Activated T-helper 9 cell treated with anti-CD3 and anti-CD28 coated beads, Interleukin-2, amount 50 U/mL, for 16 hours (primary cell): ENCODE data around the gene TCERG1L.
"Not testable (repeated sequence)": the region's sequence is repeated elsewhere in the genome, so short reads cannot be mapped to it uniquely, and the experiment has no call there.

Experiments
- DNase-seq: peaks from one replicate; pipeline ENCODE4 v3.0.0-alpha.2; 2020; ENCODE audit warnings: low read depth

Gene TCERG1L, protein sequence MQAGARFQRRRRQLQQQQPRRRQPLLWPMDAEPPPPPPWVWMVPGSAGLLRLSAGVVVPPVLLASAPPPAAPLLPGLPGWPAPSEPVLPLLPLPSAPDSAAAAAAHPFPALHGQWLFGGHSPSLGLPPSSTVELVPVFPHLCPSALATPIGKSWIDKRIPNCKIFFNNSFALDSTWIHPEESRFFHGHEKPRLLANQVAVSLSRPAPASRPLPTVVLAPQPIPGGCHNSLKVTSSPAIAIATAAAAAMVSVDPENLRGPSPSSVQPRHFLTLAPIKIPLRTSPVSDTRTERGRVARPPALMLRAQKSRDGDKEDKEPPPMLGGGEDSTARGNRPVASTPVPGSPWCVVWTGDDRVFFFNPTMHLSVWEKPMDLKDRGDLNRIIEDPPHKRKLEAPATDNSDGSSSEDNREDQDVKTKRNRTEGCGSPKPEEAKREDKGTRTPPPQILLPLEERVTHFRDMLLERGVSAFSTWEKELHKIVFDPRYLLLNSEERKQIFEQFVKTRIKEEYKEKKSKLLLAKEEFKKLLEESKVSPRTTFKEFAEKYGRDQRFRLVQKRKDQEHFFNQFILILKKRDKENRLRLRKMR

DNA sequence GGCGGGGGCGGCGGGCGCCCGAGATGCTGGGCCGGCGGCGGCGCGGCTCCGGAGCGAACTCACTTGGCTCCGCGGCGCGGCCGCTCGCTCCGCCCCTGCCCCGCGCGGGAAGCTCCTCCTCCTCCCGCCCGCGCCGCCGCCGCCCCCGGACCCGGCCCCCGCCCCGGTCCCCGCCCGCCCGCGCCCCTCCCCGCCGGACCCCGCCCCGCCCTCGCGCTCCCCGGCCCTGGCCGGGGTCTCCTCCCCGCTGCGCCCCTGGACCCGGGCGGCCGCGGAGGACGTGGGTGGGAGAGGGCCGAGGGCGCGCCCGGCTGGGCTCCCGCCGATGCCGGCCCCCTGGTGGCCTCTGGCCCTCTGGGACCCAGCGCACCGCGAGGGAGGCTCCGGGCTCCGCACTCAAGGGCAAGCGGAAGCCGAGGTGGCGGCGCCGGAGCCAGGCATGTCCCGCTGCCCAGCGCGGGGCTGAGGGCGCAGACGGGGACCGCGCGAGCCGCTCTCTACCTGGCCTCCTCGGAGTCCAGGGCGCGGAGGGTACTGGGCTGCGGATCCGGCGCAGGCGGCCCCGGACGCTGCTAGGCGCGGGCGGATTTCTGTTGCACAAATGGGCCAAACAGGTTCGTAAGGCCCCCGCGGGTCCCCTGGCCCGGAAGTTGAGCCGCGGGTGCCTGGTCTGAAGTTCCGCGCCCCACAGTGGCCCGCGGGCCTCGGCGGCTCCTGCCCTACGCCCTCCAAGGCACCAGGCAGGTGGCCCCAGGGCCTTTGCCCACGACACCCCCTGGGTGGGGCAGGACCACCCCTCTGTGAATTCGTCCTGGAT is at the start of gene TCERG1L:
Gene TCERG1L, minus strand, starts transcription at position 61 of the 817 bp plus-strand sequence. CDS start 86 bp downstream, outside the sequence.
- no peak for DNase-seq

DNA sequence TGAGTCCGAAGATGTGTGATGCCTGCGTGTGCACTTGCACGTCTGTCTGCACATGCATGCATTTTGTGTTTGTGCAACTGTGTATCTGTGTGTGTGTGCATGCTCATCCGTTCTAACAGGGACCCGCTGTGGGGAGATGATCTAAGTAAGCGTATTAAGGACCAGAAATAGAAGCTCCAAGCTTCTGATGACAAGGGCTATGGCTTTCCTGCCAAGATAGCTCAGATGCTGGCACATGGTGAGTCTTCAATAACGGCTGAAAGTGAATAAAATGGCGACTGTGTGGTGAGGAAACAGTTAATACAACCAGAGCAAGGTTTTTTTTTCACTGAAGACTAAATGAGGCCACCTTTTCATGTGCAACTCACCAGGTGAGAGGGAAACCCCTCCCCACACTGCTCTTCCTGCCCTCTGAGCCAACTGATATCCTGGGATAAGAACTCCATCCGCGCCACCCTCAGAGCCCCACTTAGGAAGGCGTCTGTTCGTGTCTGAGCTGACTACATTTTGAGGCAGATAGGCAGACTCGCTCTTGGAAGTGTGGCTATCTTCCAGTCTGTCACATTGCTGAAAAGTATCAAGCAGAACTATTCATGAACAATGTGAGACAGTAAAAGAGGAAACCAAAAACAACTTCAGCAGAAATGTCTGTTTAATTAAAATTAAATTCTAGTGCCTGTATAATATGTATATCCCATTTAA is 47.4 kb upstream of the TCERG1L start:
- no peak for DNase-seq

DNA sequence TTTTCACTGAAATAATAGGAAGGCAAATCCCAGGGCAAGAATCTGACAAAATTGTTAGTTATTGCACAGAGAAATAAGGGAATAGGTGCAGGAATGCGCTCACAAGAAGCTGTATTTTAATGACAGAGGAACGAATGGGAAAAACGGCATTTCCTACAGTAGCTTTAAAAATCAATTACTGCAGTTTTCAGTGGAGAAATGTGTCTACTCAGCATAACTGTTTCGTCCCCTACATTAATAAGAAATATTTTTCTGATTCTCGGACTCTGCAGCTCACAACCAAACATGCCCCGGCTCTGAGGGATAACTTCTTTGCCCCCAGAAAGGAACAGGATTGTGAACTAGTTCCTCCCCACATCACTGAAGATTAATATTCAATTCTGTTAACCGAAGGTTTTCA is 44.9 kb upstream of the TCERG1L start:
- no peak for DNase-seq

DNA sequence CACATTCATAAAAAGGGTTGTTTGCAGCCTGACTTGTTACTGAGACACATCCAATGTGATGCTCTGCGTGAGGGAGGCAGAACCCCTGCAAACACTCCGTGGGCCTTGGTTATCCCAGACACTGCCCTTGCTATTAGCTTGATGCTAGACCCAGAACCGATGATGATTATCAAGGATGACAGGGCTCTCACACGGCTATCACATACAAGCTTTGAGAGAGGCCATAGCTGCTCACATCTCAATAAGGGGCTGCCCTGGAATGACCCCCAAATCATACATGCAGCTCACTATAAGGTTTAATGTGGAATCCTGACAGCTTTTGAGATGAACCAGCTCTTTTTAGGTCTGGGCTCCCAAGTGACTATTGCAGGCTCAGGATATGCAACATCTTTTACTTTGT is 44.4 kb upstream of the TCERG1L start:
- DNase-seq = no peak

DNA sequence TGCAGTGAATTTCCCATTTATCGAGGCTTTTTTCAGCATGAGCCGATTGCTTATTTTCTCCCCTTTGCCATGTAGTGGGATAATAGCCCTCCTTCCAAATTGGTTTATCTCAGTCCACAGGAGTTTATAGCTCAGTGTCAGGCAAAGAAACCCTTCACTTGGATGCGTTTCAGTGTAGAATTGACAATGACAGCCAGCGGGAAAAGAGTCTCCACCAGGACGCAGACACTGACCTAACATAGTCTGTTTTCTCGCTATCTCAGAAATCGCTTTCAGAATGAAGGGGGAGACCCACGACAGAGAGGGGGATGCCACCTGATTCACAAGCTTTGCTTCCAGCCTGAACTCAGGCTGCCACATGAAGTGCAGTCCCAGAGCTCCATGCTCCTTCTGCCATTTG is 43.5 kb upstream of the TCERG1L start:
- no peak for DNase-seq

DNA sequence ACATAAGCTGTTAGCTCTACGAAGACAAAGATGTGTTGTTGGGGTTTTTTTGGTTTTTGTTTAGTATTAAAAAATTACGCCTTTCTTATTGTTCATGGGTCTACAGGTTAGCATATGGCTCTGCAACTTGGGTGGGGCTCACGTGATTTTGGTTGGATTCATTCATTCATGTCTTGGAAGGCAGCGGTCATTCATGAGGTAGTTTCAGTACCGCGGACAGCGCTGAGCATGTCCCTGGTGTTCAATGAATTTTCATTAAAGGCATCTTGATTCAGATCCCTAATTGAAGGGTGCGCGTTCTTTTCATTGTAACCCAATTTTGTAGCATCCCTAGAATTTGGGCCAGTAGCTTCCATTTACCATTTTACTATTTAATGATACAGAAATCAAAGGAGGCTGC is 42.9 kb upstream of the TCERG1L start:
- DNase-seq = no peak

DNA sequence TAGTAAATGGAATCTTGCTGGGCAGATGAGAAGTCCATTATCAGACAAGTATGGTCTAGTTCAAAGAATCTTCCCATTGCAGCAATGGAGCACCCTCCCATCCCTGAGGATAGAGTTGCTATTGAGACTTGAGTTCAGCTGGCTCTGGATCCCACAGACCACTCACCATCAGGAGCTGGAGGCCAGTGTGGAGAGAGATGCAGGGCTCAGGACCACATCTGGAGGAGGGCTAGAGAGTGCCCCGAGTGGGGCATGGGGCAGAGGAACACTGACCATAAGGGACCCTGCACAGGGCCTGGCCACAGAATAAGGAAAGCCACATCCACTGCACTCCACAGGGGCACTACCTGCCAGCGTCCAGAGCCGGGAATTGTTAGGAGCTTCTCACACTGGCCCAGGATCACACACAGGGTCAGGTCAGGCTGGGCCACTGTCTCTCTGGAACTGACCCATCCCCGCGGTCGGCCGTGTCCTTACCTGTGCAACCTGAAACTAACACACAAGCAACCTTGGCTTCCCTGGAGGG is 41.3 kb upstream of the TCERG1L start:
- DNase-seq = no peak

DNA sequence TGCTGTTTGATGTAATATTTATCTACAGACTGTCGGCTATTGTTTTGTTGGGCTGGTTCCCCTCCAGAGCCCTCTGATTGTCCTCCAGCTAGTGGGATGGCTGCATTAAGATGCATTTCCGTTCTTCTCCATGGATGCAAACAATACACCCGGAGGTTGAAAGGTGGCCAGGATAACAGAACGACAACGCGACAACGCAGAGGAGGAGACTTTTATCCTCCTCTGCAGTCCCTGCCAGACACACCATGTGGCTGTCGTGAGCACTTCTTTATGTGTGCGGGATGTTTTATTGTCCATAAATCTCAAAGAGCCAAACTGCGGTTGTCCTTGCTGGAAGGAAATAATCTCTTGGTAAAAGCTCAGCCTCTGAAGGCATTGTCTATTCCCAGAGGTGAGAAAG is 39.1 kb upstream of the TCERG1L start:
- no peak for DNase-seq

DNA sequence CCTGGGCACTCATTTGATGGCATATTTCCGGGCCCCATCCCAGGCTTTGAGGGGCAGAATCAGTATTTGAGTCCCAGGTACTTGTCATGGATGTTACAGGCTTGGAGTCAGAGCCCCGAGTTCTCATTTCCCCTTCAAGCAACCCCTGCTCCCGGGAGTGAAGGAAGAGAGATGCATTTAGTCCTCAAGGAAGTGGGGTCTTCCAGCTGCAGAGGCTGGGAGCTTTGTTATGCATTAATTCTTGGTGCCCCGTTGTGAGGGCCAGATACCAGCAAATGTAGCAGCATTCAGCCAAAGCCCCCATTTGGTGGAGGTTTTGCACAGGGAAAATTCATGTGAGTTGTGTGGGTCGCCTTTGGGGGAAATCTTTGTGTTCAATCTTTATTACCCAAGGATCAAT is 38.7 kb upstream of the TCERG1L start:
- DNase-seq = no peak

DNA sequence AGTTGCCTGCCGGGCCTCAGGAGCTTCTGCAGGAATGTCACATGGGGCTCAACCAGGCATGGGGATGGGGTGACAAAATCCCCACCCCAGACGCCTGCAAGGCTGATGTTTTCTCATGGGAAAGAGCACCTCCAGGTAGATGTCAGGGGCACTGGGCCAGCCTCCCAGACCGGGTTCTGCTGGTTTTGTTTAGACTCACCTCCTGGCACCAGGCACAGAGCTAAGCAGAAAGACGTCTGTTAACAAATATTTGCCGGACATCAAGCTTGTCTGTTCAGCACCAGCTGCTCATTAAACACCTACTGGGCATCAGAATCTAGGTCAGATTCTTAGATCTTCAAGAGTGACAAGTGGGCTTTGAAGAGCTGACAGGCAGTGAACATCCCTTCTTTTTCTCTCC is 34.9 kb upstream of the TCERG1L start:
- no peak for DNase-seq

DNA sequence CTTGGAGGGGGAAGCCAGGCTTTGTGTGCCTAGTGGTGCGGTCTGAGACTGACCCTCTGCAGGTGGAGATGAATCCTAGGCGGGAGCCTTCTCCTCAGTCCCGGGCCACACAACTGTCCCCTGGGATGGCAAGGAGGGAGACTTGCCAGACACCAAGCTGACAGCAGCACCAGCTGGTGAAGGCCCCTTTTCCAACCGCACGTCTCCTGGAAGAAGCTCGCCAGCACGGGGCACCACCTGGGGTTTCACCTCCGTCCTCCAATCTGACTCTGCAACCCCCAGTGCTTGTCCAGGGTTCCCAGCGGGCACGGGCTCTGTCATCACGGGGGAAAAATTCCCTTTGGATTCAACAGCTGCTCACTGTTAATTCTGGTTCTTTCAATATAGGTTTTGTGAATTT is 34.2 kb upstream of the TCERG1L start:
- no peak for DNase-seq

DNA sequence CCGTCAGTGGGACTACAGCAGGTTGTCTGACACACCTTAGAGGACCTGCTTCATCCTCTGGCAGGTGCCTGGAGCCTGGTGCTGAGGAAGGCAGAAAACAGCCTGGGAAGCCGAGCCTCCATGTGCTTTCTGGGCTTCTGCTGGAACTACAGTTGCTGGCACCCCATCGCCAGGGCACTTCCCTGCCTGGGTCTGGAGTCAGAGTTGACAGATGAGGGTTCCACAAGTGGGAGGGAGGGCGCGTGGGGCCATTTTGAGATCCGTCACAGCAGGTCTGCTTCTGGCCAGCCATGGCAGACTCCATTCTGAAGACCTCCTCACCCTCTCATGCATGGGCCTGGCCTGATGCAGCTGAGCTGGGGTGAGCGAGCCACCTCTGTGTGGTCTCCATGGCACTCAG is 33.2 kb upstream of the TCERG1L start:
- no peak for DNase-seq

DNA sequence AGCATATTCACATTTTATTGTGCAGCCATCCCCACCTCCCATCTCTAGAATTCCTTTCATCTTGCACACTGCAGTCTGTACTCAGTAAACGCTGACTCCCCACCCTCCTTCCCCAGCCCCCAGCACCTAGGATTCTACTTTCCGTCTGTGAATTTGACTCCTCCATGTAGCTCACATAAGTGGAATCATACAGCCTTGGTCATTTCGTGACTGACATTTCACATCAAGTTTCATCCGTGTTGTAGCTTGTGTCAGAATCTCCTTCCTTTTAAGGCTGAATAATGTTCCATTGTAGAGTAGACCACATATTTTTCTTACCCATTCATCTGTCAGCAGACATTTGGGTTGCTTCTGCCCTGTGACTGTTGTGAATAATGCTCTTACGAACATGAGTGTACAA is 26.2 kb upstream of the TCERG1L start:
- no peak for DNase-seq

DNA sequence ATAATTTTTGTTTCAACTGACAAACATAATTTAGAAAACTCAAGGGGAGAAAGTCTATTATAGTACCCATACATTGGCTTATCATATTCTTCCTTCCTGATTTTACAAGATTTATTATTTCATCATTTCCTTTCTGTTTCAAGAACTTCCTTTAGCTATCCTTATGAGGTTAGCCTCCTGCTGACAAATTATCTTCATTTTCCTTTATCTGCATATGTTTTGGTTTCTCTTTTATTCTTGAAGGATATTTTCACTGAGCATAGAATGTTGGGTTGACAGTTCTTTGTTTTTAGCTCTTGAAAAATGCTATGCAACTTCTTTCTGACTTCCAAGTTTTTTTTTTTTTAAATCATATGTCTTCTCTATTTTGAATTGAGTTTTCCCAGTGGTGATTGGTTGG is 21.3 kb upstream of the TCERG1L start:
- no peak for DNase-seq

DNA sequence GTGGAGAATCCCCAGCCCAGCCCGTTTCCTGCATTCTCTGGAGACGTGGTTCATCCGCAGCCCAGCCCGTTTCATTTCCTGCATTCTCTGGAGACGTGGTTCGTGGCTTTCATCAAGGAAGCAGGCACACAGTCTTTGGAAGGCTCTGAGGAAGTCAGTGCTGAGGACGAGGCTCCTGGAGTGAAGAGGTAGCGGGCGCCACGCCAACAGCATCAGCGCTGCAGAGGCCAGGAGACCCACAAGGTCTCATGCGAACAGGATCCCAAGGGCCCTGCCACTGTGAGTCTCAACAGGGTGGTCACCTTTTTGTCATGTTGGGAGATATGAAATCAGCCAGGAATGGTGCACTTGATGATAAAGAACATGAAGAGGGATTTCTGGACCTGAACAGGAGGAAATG is 12.4 kb upstream of the TCERG1L start:
- no peak for DNase-seq

DNA sequence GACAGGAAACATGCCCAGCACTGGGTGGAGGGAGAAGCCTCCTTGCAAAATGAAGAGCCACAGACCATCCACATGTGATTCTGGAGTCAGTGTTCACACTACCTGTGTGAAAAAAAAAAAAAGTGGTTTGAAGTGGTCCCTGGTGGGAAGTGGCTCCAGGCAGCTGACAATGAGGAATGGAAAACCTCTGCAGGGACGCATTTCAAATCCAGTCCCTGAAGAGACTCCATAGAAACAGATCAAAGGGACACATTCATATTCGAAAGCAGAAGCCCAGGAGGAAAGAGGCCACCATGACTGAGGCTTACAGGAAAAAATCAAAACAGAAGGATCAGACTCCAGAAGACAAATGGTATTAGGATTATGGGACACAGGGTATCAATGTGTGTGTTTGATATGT is 11.5 kb upstream of the TCERG1L start:
- no peak for DNase-seq

DNA sequence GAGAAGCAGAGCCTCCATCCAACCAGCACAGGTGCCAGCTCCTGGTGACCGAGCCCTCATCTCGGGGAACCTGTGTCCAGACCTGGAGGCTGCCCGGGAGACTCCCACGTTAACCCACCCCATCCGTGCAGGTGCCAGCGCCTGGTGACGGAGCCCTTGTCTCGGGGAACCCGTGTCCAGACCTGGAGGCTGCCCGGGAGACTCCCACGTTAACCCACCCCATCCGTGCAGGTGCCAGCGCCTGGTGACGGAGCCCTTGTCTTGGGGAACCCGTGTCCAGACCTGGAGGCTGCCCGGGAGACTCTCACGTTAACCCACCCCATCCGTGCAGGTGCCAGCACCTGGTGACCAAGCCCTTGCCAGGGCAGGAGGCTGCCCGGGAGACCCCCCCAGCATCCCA is 11.1 kb upstream of the TCERG1L start:
- not testable (repeated sequence) for DNase-seq

DNA sequence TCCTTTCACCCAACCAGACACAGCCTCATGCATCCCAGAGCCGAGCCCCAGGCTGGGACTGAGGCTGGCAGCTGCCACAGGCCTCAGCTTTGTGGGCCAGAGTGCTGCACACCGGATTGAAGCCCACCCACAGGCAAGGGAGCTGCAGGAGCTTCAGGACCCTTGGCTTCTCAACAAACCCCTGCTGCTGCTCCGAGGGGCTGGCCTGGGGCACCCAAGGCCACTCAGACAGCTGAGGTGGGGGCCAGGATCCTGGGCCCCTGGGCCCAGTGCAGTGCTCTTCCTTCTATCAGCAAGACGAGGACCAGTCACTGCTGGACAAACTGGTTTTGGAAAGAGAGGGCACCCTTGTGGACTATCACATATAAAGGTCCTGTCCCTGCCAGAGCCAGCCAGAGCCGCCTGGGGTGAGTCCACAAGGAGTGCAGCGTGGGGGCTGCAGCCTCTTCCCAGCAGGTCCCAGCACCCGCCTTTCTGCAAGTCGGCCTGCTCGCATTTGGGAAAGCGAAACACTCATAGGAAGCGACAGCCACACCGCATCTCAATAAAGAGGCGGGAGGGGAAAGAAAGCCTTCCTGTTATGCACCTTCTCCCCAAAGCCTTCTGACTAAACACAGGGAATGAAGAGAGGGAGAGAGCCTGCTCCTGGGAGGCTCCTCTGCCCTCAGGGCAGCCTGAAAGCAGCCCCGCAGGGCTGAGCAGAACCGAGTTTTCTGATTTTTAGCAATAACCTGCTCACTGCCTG is 9.5 kb upstream of the TCERG1L start:
- DNase-seq = no peak

DNA sequence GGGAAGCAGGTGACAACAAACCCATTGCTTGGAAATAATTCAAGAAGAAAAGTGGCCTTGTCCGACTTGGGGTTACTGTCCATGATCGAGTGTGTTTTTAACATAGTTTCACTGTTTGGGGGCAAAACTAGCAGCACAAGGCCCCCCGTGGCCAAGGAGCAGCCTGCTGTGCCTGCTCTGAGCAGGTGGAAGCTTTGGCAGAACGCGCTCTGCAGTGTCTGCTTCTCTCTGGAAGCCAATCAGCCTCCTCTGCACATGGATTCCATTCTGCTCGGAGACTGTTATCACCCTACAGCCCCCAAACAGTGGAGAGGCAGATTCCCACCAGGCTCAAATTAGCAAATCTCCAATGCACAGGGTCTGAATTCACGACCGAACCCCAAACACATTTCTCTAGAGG is 7.3 kb upstream of the TCERG1L start:
- DNase-seq = no peak

DNA sequence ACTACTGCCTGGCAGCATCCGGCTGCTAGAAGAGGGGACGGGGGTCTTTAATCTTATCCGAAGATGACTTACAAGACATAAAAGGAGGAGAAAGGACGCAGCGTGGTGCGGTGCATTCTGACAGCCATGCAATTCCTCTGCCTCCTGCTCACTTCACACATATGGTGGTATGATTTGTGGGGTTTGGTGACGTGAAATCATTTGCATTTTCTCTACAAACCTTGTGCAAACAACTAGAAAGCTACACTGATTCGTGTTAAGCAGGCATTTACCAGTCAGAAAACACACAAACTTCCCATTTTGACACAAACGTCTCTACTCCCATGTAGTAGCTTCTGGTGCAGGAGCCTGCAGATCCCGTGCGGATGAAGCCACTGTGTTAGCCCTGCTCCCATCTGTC is 6.8 kb upstream of the TCERG1L start:
- DNase-seq = no peak

DNA sequence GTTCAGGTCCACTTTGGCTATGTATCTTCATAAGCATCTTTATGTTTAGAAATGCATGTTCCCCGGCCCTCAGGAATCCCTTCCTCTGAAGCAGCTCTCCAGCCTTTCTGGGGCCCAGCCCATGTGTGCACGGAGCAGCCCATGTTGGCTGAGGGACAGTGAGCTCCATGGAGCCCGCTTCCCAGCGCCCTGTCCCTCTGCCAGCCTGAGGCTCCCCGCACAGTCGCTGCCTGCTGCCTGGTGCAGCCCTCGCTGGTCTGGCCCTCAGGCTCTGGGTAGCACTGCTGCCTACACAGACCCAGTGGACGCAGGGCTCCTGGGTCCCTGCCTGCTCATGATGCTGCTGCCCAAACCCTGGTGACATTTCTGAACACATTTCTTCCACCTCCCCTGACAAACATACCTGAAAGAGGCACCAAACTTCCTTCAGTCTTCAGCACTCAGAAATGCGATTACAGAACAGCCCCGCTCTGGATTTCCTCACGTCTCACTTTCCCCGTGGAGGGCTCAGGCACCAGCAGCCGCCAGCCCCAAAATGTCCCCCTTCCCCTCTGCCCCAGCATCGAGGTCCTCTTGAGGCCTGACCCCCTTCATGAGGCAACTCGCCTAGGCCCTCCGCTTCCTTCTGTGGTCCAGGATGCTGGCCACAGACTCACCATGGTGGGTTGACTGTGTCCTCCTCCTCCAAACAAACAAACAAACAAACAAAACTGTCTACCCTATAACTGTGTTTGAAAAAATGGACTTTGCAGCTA is 5.0 kb upstream of the TCERG1L start:
- no peak for DNase-seq
